Measurements from ENCODE around the gene TUNAR.

Gene TUNAR

DNA sequence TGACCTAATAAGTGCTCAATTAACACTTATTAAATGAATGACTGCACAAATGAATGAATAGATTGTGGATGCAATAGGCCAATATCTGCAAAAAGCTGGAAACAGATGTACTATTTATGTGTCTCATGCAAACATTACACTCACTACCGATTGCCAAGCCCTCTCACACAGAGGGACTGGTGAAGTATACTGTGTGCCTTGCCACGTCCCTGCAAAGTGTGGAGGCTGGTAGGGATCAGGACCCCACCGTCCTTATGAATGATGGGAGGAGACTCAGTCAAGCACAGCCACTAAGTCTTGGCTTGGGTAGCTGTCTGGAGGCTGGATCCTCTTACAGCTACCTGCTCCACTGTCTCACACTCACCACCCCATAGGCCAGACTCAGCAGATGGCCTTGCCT, 3.9 kb upstream of the TUNAR start:
- no peak for DNase-seq (ENCODE audit: low read depth)

DNA sequence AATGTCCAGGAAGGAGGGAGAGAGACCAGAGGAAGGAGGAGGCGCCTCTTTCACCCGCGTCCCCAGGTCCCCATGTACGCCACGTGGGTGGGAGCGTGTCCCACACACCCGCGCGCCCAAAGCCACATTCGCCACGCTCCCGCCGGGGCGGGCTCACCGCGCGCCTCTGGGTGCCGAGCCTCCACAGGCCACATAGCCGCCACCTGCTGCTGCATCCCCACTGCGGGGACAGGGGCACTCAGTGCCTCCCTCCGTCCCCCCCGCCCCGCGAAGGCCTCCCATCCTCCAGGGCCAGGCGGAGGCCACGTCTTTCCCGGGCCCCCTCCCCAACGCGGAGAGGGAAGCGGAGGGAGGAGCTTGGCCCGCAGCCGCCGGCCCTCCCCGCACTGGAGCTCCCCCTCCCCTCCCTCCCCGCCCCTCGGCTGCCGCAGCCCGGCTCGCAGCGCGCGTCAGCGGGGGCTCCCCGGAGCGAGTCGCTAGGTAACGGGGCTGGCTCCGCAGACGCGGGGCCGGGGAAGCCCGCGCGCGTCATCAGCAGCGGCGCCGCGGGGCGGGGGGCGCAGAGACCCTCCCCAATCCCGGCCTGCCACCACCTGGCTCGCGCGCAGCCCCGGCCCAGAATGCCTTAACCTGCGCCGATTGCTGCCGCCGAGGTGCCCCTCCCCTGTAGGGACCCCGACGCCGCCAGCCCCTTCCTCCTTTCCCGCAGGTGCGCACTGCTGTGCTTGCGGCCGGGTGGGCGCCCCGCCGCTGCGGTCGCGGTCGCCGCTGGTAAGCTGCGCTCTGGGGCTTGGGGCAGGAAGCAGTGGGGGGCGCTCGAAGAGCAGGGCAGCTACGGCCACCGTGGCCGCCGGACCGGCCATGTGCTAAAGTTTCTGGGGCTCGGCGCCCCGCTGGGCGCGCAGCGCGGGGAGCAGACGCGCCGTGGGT, 536 bp upstream of the TUNAR start:
- no peak for DNase-seq (ENCODE audit: low read depth)

DNA sequence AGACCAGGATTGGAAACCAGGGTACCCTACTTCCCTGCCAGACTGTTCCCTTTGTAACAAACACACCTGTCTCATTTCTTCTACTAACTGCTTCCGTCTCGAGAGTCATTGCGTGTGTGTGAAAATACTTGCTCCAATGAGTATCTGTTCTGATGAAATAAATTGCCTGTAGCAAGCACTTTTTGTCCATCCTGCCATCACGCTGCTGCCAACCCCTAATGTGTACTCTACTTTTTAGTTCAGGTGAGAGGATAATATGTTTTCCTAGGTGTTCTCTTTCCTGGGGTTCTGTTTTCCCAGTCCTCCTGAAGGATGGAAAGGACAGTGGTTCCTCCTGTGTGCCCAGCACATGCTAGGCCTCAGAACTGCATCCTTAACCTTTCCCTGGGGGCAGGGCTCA, 1.0 kb downstream of the TUNAR start:
- DNase-seq (ENCODE audit: low read depth) = no peak

DNA sequence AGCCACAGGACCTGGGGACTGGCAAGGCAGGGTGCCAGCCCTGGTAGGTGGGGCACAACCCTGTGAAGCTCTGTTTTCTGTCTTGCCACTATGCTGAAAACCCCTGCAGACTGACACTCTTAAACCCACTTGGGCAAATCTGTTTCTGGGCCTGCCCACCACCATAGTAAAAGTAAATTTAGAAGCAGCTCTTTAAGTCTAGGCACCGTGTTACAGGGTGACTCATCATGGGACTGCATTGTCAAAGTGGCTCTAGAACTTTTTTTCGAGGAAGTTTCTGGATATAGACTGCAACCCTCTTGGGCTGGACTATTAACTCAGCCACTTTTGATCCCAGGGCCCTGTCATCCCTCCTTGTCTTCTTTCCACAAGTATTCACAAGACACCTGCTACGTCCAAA, 7.7 kb downstream of the TUNAR start:
- no peak for DNase-seq (ENCODE audit: low read depth)

DNA sequence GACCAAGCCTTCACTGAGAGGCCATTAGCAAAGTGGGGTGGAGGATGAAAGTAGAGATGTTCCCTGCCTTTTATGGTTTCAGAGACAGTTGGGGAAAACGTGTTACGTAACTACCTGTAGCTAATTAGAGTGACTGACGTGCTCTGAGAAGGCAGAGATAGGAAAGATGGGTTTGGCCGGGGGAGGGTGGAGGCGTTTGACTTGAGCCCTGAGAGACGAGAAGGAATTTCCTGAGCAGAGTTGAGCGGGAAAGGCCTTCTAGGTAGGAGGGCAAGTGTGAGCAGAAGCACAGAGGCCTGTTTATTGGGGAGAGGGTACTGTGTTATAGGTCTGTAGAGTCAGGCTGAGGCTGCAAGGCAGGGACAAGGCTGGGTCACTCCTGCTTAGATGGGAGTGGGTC, 8.6 kb downstream of the TUNAR start:
- no peak for DNase-seq (ENCODE audit: low read depth)

DNA sequence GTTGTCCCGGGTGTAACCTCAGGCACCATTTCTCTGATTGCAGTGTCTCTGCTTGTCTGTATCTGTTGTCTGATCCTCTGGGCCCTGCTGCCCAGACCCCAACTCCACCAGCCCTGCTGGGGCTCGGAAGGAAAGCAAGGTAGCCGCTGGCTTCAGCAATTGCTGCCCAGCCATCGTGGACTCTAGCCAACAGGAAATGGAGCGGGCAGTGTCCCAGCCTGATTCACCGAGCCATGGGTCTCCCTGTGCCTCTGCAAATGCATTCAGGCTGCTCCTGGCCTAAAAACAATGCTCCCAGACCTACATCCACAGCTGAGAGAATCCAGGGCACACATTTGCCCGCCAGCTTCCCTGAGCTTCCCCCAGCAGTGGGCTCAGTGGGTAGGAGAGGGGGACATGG, 9.2 kb downstream of the TUNAR start:
- DNase-seq (ENCODE audit: low read depth) = no peak

DNA sequence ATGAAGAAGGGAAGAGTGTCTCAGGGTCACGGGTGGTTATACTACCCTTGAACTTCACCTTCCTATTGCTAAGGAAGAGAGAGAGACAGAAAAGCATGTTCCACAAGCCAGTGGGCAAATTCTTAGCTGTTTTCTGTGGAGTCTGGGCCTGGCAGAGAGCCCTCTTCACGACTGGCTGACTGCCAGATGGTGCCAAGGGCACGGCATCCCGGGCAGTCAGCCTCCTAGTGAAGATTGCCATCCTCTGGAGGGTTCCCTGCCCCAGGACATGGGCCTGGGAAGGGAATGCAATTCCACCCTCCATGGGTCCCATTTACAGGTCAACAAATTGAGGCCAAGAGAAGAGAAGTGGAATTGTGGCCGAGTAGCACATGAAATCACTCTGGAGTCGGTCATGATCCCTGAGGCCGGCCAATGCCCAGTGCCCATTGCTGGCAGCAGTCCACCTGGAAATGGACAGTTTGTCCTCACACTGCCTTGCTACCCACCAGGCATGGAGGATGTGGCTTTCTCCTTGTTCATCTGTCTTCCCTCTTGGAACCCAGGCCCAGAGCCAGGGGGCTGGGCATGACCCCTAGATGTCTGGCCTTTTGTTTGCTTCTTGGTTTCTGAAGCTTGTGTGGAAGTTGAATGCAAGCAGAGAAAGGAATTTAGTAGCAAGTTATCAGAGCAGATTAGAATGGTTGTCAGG, 9.9 kb downstream of the TUNAR start:
- no peak for DNase-seq (ENCODE audit: low read depth)

DNA sequence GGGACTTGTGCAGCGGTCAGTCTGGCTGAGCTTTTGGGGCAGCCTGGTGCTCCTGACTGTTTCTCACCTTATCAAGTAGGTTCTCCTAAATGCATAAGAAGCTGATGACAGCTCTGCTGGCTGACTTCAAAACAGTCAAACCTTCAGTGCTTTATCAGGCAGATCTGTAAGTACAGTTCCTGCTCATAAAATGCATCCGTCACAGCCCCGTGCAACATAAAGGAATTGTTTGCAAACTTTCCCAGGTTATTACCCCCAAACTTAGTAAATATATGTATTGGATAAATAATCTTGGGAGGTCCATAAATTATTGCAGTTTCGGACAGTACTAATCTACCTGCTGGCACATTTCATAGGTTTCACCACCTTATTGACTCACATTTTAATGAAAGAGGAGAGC, 10.7 kb downstream of the TUNAR start:
- no peak for DNase-seq (ENCODE audit: low read depth)

DNA sequence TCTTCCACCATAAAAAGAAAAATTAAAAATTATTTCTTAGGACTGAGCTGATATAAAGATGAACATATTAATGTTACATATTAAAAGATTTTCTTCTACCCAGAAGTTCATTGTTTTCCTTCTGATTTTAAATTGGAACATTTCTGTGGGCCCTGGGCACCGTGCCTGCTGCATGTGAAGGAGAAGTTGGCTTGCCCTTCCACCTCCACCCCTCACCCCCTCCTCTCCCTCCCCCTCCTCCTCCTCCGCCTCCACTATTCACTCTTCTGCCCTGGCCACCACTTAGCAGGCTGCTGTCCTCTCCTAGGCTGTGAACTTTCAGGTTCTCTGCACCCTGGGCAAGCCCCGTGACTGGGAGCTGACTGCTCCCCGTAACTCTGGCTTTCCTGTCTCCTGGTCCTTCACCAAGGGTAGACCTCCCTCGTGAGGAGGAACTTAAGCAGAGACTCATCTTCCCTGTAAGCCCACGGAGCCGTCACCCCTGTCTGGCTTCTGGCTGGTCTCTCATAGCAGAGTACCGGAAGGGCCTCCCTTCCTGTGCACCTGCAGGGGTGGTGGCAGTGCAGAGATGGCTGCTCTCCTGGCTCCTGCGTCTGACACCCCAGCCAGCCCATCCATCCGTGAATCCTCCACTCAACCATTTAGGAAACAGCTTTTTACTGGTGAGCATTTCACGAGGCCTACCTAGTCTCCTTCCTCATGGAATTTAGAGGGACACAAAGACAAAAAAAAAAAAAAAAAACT, 12.8 kb downstream of the TUNAR start:
- DNase-seq (ENCODE audit: low read depth) = no peak

DNA sequence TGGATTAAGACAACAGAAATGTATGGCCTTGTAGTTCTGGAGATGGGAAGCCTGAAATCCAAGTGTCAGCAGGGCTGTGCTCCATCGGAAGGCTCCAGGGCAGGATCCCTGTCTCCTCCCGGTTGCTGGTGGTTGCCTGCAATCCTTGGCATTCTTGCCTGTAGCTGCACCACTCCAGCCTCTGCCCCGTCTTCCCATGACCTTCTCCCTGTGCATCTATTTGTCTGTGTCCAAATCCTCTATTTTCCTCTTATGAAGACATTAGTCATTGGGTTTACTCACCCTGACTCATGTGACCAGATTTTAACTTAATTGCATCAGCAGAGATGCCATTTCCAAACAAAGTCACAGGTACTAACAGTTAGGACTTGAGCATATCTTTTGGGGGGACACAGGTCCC, 15.1 kb downstream of the TUNAR start:
- DNase-seq (ENCODE audit: low read depth) = no peak

DNA sequence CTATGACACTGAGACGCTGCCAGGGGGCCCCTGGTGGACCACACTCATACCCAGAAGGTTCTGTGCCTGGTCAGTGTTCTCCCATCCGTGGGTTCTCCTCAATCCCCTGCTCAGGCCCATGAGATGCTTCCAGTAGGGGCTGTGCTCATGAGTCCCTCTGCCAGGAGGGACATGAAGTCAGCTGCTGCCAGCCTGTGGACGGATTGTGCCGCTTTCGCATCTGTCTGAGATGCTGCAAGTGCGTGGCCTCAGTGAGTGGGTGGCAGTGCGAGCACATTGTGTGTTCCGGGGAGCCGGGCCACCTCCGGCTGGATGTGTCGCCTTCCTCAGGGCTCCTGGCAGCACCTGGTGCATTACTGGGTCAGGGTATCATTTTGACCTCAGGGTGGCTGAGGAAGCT, 15.5 kb downstream of the TUNAR start:
- no peak for DNase-seq (ENCODE audit: low read depth)

DNA sequence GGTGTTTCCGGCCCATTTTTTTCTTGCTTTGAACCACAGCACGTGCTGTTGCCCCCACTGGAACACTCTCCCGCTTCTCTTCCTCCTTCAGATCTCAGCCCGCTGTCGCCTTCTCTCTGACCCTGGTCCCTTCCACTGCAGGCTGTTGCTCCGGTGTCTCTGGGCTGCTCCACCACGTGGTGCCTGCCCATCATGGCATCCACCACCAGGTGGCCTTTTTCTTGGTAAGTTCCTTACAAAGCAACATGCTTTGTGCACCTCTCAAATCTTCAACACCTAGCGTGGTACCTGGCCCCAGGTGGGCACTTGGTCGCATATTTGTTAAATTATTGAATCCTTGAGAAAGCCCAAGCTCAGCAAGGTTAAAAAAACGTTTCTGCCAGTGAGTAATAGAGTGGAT, 19.1 kb downstream of the TUNAR start:
- DNase-seq (ENCODE audit: low read depth) = no peak

DNA sequence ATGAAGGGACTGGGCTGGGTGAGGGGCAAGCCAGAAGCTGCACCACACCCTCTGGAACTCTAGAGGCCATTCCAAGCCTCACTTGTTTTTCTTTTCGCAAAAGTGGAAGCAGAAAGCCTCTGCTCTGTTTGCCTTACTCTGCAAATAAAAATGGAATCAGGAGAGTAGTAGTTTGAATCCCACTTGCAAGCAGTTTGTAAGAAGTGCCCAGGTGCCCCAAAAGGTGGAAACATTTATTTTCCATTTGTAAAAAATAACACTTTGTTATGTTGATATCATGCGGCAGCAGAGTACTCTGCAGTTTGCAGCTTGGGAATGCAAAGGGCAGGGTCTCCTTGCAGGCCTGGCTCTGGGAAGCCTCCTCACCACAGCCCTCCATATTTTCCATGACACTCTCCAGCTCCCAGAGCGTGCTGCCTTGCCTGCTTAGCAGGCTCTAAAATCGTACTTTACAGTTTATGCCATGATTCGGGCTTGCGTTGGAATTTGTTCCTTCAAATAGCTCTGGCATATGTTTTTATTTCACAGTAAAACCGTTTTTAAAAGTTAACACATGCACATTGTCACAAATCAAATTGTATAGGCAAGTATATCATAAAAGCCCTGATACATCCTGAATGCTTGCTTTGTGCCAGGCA, 20.0 kb downstream of the TUNAR start:
- no peak for DNase-seq (ENCODE audit: low read depth)

DNA sequence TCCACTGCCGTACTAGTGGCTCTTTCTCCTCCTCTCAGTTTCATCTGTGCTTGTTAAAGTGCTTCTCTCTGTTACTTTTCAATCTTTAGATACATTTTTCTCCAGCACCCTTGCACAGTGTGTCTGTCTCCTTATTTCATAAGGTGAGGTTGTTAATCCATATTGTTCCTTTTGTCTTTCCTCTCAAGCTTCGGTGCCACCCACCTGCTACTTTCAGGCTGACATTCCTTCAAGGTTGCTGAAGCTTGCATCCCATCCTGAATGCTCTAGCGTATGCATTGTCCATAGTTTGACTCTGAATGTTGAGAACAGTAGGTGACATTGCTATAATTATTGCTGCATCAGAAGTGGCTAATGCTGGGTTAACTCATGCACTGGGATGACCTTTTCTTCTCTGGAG, 20.6 kb downstream of the TUNAR start:
- no peak for DNase-seq (ENCODE audit: low read depth)

DNA sequence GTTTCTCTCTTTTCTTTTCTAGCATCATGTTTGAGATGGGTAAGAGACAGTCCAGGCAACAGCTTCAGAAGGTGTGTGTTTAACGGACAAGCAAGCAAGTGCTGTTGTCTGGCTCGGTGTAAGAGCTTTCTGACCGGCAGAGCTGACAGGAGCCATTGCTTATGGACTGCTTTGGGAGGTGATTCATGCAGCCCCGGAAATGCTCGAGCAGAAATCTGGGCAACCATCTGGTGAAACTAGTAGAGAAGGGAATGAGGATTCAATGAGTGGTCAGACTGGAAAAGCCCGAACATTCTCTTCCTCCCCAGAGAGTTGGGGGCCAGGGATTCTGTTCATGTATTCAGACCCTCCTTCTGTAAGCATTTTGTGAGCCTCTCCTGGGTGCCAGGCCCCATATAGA, 24.4 kb downstream of the TUNAR start:
- DNase-seq (ENCODE audit: low read depth) = no peak

DNA sequence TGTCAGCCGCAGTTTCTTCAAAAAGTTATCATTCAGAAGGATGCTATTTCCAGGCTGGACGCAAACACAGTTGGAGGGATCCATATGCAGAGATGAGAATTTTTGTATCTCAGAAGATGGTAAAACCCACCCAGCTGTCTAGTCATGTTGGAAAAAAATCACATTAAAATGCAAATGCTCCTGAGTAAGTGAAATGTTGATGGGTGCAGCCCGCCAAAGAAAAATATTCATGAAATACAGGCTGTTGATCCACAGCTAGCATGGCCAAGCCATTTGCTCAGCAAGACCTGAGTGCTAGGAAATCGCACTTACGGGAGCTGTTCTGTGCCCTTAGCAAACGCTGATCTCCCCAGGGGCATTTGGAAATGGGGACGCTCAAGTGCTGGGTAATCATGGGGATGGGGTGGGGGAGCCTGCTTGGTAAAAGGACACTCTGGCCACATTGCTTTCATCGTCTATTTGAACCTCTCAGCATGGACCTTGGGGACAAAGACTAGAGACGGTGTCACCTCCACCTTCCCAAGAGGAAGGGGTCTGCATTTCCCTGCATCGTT, 25.7 kb downstream of the TUNAR start:
- no peak for DNase-seq (ENCODE audit: low read depth)

DNA sequence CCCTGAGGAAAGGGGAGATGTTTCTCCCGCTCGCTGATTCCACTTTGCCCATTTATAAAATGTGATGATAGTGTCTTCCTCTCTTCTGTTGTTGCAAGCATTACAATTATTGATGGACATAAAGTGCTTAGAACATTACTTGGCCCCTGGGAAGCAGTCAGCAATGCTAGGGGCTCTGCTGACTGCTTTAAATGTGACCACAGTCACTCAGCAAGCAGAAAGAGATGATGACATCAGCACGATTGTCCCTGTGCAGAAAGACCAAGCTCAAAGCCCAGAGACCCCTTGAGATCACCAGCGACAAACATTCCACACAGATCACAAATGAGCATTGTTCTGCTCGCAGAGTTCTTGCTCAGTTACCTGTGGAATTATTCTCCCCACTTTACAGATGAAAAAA, 26.5 kb downstream of the TUNAR start:
- no peak for DNase-seq (ENCODE audit: low read depth)

DNA sequence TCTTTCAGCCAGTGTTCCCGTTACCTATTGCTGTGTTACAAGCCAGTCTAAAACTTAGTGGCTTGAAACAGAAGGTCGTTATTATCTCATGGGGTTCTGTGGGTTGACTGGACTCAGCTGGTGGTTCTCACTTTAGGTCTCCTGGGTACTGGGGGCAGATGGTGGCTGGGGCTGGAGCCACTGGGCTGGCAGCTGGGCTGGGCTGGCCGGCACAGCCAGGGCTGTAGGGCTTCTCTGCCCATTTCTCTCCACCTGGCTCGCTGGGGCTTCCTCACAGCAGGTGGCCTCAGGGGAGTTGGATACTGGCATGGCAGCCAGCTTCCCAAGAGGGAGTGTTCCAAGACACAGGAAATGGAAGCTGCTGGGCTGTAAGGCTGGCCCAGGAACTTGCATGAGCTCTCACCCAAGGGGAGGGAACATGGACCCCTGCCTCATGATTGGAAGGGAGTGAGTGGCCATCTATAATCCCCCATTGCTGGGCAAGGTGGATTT, 27.0 kb downstream of the TUNAR start:
- DNase-seq (ENCODE audit: low read depth) = no peak

DNA sequence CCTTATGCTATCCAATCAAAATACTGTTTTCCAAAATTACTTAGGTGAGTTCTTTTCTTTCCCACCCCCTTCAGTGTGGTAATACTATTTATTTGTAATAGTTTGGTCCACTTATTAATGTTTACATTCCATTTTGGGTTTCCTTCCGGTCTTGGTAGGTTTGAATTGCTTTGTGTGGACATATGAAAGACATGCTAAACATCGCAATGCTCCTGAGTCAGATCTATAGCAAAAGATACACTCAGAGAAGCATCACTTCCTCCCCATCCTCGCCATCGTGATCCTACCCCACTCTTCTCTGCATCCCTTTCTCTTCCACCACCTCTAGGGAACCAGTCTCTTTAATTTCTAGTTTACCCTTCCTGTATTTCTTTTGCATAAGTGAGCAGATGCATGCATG, 30.0 kb downstream of the TUNAR start:
- DNase-seq (ENCODE audit: low read depth) = no peak

DNA sequence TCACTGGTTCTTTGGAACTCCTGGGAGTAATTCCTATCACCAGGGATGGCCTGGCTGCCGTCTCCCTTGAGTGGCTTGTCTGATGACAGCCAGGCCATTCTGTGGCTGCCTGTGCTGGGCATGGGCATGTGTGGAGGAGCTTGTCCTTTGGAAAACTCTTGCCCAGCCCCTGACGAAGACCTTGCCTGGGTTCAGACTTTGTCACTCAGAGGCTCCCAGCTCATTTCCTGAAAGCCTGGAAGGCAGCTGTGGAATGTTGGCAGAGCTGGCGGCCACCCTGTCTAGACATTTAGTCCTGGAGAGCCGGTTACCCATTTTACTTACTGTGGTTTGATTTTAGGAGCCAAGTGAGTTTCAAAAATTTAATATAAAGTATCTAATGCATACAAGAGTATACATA, 34.0 kb downstream of the TUNAR start:
- no peak for DNase-seq (ENCODE audit: low read depth)

DNA sequence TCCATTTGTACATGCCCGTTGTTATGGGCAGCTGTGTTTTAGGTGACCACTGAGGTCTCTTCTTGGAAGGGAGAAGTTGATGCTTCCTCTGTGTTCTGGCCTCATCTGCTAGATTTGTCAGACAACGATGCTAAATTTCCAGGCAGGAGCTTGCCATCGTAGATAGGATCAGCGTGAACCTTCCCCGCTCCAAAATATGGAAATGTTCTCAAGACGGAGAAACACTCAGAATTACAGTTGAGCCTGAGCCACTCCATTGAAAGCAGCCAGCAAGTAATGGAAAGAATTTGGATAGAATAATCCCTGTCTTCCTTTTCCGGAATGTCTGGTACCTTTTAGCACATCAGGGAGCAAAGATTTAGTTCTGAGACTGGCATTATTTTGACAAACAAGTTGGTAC, 34.8 kb downstream of the TUNAR start:
- DNase-seq (ENCODE audit: low read depth) = no peak

DNA sequence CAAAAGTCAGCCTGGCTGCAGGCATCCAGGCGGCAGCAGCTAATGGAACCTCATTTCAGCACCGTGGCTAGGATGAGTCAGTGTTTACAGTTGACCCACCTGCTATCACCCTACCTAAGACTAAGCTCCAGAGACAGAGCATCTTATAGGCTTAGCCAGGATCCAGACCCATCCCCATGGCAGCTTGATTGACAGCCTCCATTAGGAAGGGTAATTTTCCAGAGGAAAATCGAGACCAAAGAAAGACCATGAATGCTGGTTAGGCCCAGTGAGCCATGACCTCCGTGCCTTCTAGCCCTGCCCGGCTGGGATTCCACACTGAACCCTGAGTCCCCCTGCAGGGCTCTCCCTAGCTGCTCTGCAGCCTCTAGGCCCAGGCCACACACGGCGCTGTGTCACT, 38.7 kb downstream of the TUNAR start:
- DNase-seq (ENCODE audit: low read depth) = no peak
